ENCODE measurements around the gene MYDGF. TPM values are rescaled to one million over a fixed set of nuclear protein-coding genes. Genes with fewer than 3 reads are reported as not detected.
"Not testable (repeated sequence)": the region's sequence is repeated elsewhere in the genome, so short reads cannot be mapped to it uniquely, and the experiment has no call there.

Gene MYDGF
- total RNA-seq, 2 experiments from 2014 or later = 73.3 to 77.3 TPM

DNA sequence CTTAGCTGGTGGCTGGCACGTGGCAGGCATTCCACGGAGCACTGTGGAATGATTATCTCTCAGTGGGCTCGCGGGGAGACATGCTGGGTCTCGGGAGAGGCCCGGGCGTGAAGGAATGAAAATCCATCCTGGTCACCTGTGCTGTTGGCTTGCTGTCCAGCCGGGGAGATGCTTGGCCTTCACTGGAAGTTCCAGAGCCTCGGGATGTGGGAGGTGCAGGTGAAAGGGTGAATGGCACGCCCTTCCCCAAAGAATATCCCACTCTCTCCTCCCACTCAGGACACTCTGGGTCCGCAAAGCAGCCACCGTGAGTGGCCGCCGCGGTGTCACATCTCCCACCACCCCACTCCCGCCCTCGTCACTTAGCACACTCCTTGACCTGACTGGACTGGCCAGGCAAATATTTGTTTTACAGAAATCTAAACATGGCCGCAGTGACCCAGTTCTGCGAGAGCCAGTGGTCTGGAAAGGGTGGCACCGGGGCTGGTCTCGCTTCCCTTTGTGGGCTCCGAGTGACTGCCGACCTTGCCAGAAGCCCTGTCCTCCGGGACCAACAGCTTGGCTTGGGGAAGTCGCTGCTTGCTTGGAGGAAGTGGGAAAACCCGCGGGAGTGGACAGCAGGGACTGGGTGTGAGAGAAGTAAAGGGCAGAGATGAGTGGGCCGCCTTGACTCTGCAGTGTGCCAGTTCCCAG, 45.5 kb upstream of the MYDGF start:
- DNase-seq (ENCODE audit: low spot score) = no peak

DNA sequence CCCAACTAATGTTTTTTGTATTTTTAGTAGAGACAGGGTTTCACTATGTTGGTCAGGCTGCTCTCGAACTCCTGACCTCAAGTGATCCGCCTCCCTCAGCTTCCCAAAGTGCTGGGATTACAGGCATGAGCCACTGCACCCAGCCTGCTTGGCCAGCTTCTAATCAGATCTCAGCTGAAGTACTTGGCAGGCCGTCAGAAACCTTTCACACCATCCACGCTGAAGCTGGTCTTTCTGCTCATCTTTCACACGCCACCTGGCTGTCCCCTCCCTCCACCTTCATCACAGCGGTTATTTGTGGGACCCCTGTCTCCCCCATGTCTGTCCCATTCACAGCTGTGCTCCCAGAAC, 45.0 kb upstream of the MYDGF start:
- BruUV-seq (replicated peaks); DNase-seq (ENCODE audit: low spot score); H3K4me1 ChIP-seq (ENCODE audit: insufficient read depth, low read length, poor library complexity, severe bottlenecking); intact Hi-C loops (cut with micrococcal nuclease; ENCODE audit: unreplicated experiment); H3K4me3 ChIP-seq (ENCODE audit: low read depth, low read length, poor library complexity, severe bottlenecking); H3K4me2 ChIP-seq (ENCODE audit: low read length); POLR2A ChIA-PET; H3K9me2 ChIP-seq (ENCODE audit: insufficient read depth, low read length); H4K20me1 ChIP-seq (ENCODE audit: insufficient read depth, low read length); CTCF ChIA-PET (ENCODE audit: unreplicated experiment); H3K79me2 ChIP-seq (ENCODE audit: insufficient read depth, low read depth, low read length); H3K27ac ChIP-seq (ENCODE audit: low read depth, low read length, poor library complexity, severe bottlenecking); H3K9me3 ChIP-seq (ENCODE audit: low read length); H2AFZ ChIP-seq (ENCODE audit: low read length): not testable (repeated sequence)
- peaks cover 85% of the 10 kb centered on the region for H3K36me3 ChIP-seq (ENCODE audit: insufficient read depth, low read length)

More for the DNA sequence above, 45.5 kb upstream of the MYDGF start:
- no TSS peak for BruUV-seq (replicated peaks)
- Histone ChIP-seq H3K9me2 (ENCODE audit: insufficient read depth, low read length) (no peaks in the 10 kb centered on the region), H2AFZ (ENCODE audit: low read length) (no peak overlapping the region), H3K4me1 (ENCODE audit: insufficient read depth, low read length, poor library complexity, severe bottlenecking) (no peaks in the 10 kb centered on the region), H3K4me2 (ENCODE audit: low read length) (no peak overlapping the region), H3K27ac (ENCODE audit: low read depth, low read length, poor library complexity, severe bottlenecking) (no peak overlapping the region), H3K36me3 (ENCODE audit: insufficient read depth, low read length) (peaks cover 85% of the 10 kb centered on the region), H4K20me1 (ENCODE audit: insufficient read depth, low read length) (no peaks in the 10 kb centered on the region), H3K79me2 (ENCODE audit: insufficient read depth, low read depth, low read length) (no peaks in the 10 kb centered on the region), H3K4me3 (ENCODE audit: low read depth, low read length, poor library complexity, severe bottlenecking) (no peak overlapping the region), H3K9me3 (ENCODE audit: low read length) (no peaks in the 10 kb centered on the region)
- intact Hi-C loops (cut with micrococcal nuclease; ENCODE audit: unreplicated experiment) = no loop called here
- ChIA-PET CTCF (ENCODE audit: unreplicated experiment) (no interaction called here), POLR2A (no interaction called here)
- TF ChIP-seq EZH2phosphoT487 (IDR thresholded peaks at IDR 0.05; ENCODE audit: borderline replicate concordance, low read depth, low read length) = no peak
- TF ChIP-seq, protein P1, sequence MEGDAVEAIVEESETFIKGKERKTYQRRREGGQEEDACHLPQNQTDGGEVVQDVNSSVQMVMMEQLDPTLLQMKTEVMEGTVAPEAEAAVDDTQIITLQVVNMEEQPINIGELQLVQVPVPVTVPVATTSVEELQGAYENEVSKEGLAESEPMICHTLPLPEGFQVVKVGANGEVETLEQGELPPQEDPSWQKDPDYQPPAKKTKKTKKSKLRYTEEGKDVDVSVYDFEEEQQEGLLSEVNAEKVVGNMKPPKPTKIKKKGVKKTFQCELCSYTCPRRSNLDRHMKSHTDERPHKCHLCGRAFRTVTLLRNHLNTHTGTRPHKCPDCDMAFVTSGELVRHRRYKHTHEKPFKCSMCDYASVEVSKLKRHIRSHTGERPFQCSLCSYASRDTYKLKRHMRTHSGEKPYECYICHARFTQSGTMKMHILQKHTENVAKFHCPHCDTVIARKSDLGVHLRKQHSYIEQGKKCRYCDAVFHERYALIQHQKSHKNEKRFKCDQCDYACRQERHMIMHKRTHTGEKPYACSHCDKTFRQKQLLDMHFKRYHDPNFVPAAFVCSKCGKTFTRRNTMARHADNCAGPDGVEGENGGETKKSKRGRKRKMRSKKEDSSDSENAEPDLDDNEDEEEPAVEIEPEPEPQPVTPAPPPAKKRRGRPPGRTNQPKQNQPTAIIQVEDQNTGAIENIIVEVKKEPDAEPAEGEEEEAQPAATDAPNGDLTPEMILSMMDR (conservative IDR thresholded peaks at IDR 0.05; ENCODE audit: low read length) = no peak

DNA sequence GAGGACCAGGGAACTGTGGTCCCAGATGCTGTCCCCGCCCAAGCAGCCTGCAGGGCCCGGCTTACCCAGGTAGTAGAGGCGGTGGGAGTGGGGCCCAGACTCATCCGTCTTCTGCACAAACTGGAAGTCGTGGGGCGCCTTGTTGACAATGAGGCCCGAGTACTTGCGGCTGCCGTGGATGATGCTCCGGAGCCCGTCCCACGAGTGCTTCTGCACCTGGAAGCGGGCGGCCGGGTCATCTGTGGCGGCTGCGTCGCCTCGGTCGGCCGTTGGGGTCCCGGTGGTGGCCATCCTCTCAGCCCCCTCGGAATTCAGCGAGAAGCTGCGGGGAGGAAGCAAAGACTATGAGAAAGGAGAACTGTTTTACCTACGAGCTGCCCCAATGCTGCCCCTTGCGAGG, 43.9 kb upstream of the MYDGF start:
- Histone ChIP-seq H3K27ac (ENCODE audit: low read depth, low read length, poor library complexity, severe bottlenecking) (no peak overlapping the region), H3K36me3 (ENCODE audit: insufficient read depth, low read length) (peaks cover 79% of the 10 kb centered on the region), H3K9me2 (ENCODE audit: insufficient read depth, low read length) (no peaks in the 10 kb centered on the region), H3K79me2 (ENCODE audit: insufficient read depth, low read depth, low read length) (no peaks in the 10 kb centered on the region), H3K4me3 (ENCODE audit: low read depth, low read length, poor library complexity, severe bottlenecking) (no peak overlapping the region), H4K20me1 (ENCODE audit: insufficient read depth, low read length) (no peaks in the 10 kb centered on the region), H3K9me3 (ENCODE audit: low read length) (no peaks in the 10 kb centered on the region), H2AFZ (ENCODE audit: low read length) (no peak overlapping the region), H3K4me1 (ENCODE audit: insufficient read depth, low read length, poor library complexity, severe bottlenecking) (no peaks in the 10 kb centered on the region), H3K4me2 (ENCODE audit: low read length) (no peak overlapping the region)
- CTCF ChIA-PET (ENCODE audit: unreplicated experiment) = interaction anchor here (0.6 kb wide), 1 partner anchor 358 kb away, joined by 4 read pairs; no protein-coding TSS in a partner anchor
- no peak for DNase-seq (ENCODE audit: low spot score)
- no TSS peak for BruUV-seq (replicated peaks)
- intact Hi-C loops (cut with micrococcal nuclease; ENCODE audit: unreplicated experiment) = no loop called here
- POLR2A ChIA-PET = no interaction called here
- no peak for TF ChIP-seq EZH2phosphoT487 (IDR thresholded peaks at IDR 0.05; ENCODE audit: borderline replicate concordance, low read depth, low read length)
- TF ChIP-seq, protein P1 (conservative IDR thresholded peaks at IDR 0.05; ENCODE audit: low read length) = no peak
